ENCODE measurements around the gene E2F6. TPM values are rescaled to one million over a fixed set of nuclear protein-coding genes. Genes with fewer than 3 reads are reported as not detected.

The E2F6 gene
- total and polyA plus RNA-seq, 2 of the 13 experiments (the other 11 are each of a cell fraction or from before 2014, with no cell fraction given) = 27.3 to 36.0 TPM

DNA sequence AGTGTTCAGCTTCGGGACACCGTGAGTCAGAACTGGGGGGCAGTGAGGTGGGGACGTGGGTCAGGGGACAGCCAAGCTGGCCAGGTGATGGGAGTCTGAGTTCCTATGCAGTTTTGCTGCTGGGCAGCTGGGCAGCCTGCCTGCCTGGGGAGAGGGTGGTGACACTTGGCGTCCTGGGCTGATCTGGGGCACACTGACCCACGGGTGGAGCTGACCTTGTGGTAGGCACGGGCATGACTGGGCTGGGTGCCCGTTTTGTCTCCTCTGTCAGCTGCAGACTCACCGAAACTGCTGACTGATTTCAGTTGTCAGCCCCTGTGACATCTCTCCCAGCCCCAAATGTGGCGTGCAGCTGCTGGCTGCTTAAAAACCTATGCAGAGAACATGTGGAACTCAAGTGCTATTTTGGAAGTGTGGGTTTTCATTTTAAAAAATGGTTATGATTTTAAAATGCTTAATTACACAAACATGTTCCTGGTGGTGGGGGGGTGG lies 32.6 kb upstream of the E2F6 start (continued):
- TF ChIP-seq, protein P1, sequence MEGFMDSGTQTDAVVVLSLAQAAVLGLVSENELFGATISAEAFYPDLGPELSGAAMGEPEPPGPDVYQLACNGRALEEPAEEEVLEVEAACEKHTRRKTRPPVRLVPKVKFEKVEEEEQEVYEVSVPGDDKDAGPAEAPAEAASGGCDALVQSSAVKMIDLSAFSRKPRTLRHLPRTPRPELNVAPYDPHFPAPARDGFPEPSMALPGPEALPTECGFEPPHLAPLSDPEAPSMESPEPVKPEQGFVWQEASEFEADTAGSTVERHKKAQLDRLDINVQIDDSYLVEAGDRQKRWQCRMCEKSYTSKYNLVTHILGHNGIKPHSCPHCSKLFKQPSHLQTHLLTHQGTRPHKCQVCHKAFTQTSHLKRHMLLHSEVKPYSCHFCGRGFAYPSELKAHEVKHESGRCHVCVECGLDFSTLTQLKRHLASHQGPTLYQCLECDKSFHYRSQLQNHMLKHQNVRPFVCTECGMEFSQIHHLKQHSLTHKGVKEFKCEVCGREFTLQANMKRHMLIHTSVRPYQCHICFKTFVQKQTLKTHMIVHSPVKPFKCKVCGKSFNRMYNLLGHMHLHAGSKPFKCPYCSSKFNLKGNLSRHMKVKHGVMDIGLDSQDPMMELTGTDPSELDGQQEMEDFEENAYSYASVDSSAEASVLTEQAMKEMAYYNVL (CRISPR knock-in tag; IDR thresholded peaks at IDR 0.05; ENCODE audit: borderline replicate concordance) = no peak
- TF ChIP-seq ZNF616 (CRISPR knock-in tag; IDR thresholded peaks at IDR 0.05; ENCODE audit: low read depth) (no peak), LCORL (IDR thresholded peaks at IDR 0.05) (no peak), LCORL (CRISPR knock-in tag; IDR thresholded peaks at IDR 0.05) (no peak), HES4 (CRISPR knock-in tag; IDR thresholded peaks at IDR 0.05; ENCODE audit: borderline replicate concordance) (no peak), KAT8 (CRISPR knock-in tag; IDR thresholded peaks at IDR 0.05) (no peak), MAFK (conservative IDR thresholded peaks at IDR 0.05 in 1 of 2, IDR thresholded peaks at IDR 0.05 in 1 of 2; ENCODE audit: low read length in 2 of 2) (peak in 1 of 2 experiments; percentile 34; a peak in 2 of 4 replicates), SAP130 (CRISPR knock-in tag; IDR thresholded peaks at IDR 0.05; ENCODE audit: low read depth) (peak; percentile 27; the same call in 1 of the 2 replicates), ZMAT3 (CRISPR knock-in tag; conservative IDR thresholded peaks at IDR 0.05) (no peak; the same call in 1 of the 2 replicates), GATAD1 (CRISPR knock-in tag; IDR thresholded peaks at IDR 0.05) (0 out of 2 replicates have a peak, but pooled peaks have one; percentile 29)
- TF ChIP-seq, protein P2, sequence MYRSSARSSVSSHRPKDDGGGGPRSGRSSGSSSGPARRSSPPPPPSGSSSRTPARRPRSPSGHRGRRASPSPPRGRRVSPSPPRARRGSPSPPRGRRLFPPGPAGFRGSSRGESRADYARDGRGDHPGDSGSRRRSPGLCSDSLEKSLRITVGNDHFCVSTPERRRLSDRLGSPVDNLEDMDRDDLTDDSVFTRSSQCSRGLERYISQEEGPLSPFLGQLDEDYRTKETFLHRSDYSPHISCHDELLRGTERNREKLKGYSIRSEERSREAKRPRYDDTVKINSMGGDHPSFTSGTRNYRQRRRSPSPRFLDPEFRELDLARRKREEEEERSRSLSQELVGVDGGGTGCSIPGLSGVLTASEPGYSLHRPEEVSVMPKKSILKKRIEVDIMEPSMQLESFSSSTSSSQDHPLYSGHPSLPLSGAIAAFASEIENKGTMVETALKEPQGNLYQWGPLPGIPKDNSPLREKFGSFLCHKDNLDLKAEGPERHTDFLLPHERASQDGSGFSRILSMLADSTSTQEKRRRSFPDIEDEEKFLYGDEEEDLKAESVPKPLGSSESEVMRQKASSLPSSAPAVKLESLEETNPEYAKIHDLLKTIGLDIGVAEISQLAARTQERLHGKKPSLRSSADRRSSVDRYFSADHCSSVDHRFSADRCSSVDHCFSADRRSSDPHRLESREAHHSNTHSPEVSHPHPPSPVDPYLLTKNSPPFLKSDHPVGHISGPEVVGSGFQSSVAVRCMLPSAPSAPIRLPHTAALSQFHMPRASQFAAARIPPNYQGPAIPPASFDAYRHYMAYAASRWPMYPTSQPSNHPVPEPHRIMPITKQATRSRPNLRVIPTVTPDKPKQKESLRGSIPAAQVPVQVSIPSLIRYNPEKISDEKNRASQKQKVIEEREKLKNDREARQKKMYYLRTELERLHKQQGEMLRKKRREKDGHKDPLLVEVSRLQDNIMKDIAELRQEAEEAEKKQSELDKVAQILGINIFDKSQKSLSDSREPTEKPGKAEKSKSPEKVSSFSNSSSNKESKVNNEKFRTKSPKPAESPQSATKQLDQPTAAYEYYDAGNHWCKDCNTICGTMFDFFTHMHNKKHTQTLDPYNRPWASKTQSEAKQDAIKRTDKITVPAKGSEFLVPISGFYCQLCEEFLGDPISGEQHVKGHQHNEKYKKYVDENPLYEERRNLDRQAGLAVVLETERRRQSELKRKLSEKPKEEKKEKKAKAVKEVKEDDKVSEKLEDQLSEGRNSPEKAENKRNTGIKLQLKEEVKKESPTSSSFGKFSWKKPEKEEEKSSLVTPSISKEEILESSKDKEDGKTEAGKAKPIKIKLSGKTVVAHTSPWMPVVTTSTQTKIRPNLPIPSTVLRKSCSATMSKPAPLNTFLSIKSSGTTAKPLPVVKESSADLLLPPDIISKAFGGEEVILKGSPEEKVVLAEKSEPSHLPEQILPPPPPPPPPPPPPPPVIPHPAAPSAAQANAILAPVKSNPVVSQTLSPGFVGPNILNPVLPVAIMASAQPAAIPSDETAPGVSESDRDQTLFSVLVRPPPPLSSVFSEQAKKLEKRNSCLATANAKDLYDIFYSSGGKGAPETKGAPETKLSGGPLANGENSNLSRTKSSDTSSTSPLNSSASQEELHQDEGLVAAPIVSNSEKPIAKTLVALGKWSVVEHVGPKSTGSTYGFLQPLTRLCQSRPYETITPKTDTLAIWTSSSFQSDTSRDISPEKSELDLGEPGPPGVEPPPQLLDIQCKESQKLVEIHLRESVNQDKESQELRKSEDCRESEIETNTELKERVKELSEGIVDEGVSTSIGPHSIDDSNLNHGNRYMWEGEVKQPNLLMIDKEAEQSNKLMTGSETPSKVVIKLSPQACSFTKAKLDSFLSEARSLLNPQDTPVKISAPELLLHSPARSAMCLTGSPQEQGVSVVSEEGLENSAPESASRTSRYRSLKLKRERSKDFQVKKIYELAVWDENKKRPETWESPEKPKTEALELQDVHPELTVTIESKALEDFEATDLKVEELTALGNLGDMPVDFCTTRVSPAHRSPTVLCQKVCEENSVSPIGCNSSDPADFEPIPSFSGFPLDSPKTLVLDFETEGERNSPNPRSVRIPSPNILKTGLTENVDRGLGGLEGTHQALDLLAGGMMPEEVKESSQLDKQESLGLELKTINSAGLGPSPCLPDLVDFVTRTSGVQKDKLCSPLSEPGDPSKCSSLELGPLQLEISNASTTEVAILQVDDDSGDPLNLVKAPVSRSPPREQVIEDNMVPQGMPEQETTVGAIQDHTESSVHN (CRISPR knock-in tag; IDR thresholded peaks at IDR 0.05) = peak; percentile 91; the same call in 1 of the 2 replicates
- TF ChIP-seq, protein P3, sequence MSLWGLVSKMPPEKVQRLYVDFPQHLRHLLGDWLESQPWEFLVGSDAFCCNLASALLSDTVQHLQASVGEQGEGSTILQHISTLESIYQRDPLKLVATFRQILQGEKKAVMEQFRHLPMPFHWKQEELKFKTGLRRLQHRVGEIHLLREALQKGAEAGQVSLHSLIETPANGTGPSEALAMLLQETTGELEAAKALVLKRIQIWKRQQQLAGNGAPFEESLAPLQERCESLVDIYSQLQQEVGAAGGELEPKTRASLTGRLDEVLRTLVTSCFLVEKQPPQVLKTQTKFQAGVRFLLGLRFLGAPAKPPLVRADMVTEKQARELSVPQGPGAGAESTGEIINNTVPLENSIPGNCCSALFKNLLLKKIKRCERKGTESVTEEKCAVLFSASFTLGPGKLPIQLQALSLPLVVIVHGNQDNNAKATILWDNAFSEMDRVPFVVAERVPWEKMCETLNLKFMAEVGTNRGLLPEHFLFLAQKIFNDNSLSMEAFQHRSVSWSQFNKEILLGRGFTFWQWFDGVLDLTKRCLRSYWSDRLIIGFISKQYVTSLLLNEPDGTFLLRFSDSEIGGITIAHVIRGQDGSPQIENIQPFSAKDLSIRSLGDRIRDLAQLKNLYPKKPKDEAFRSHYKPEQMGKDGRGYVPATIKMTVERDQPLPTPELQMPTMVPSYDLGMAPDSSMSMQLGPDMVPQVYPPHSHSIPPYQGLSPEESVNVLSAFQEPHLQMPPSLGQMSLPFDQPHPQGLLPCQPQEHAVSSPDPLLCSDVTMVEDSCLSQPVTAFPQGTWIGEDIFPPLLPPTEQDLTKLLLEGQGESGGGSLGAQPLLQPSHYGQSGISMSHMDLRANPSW (CRISPR knock-in tag; IDR thresholded peaks at IDR 0.05; ENCODE audit: borderline replicate concordance) = no peak

All from HepG2 (cell line).